ENCODE results near the gene CKS2.

CKS2 gene

DNA sequence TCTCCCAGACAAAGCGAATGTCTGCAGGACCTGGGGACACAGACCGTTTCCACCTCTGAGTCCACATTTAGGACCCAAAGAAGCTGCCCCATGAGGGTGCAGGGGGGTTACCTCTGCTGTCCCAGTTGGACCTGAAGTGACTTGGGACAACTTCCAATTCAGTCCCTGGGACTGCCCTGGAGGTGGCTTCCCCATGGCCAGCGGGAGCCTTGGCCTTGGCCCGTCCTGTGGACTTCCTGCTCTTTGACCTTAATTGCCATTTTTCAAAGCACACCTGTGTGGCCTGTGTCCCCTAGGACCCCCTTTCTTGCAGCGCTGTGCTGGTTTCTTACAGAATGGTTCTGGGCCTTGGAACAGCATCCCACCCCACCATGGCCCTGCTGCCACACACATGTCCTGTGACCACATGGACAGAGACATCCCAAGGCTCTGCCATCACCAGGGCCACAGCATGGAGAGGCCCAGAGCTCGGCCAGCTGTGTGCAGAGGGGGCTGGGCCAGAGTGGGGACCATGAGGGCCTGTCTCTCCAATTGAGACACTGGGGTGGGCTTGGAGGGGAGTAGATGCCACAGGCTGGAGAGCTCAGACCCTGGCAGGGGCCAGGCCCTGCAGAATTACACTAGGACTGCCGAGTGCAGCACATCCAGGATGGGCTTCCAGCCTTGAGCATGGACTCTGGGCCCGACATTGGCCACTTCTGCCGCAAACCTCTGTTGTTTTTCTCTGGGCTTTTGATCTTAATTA, 53.1 kb downstream of the CKS2 start:
- no peak for DNase-seq (ENCODE audit: low read depth in 2 of 2, low spot score in 1 of 2)

DNA sequence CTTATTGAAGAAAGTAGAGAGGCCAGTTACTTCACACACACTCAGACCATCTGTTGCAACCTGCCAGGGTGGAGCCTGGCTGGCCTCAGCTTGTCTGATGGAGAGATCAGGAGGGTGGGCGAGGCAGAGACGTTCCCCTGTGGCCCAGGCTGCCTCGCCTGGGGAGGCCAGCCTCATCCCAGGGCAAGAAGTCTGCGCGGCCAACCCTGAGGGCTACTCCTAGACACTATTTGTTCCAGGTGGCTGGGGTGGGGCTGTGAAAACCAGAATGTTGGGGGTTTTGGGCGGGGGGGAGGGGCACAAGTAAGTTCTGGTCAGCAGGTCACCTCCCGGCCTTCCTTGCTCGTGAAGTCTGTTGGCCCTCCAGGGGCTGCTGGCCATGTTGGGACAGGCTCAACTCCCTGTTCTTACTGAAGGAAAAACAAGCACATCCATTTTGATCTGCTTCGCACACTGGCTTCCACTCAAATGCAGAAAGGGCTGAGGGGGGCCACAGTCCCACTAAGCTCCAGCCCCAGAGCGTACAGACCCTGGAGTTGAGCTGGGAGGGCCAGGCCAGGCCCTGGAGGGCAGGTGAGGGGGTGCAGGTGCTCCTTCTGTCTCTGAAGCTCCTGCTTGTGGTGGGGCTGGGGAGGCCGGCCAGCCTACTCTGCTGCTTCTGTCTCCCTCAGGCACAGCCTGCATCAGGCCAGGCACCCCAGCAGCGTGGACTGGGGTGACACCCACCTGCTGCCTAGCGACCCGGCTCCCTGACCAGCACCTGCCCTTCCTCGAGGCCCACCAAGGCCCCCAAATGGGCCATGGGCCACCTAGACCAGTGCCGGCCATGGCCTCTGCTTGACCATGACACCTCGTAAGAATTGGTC, 53.9 kb downstream of the CKS2 start:
- no peak for DNase-seq (ENCODE audit: low read depth in 2 of 2, low spot score in 1 of 2)

DNA sequence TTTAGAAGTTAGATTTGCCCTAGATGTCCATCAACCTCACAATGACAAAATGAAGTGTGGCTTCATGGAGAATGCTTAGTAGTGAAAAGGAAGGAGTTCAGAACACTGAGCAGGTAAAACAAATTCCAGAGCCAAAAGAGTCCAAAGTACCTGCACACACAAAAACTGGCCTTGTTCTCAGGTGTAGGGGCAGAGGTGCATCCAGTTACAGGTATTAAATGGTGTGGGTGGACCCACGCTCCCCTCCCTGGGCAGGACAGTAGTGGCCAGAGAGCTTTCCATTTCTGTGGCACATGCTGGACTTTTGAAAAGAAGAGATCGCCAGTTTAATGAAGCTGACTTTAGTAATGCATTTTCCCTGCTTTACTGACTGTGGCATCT, 54.5 kb downstream of the CKS2 start:
- no peak for DNase-seq (ENCODE audit: low read depth in 2 of 2, low spot score in 1 of 2)
